HepG2 (cell line): ENCODE data around the gene ASXL1. TPM values are rescaled to one million over a fixed set of nuclear protein-coding genes. Genes with fewer than 3 reads are reported as not detected.

Source experiments
- ATAC-seq: fragments of 200-7000 bp; cut with Tn5 transposase; 3 replicates; pipeline ENCODE4 v1.9.1; 2020; ENCODE audit warnings: mild to moderate bottlenecking, moderate library complexity
- BruUV-seq: library from RNA; stranded (reverse); fragments of 400-500 nt; replicated peaks from 2 replicates; lab custom pipeline; 2021; lab: Mats Ljungman, UMichigan
- CTCF ChIA-PET: fragments of 300-600 bp; formaldehyde crosslinking; extraction: SDS; loops from one replicate; lab custom pipeline; 2021; ENCODE audit warnings: low total read pairs, inconsistent platforms, low intra/inter-chr PET ratio; lab: Yijun Ruan, JAX
- POLR2A ChIA-PET: fragments of 350-600 bp; sonication (Branson Sonifier 250); formaldehyde crosslinking; loops from one replicate; lab custom pipeline; 2020; ENCODE audit warnings: antibody characterized with exemption, inconsistent platforms; lab: Yijun Ruan, JAX
- DNase-seq: peaks from one replicate; pipeline ENCODE4 v3.0.0-alpha.2; 2015; ENCODE audit warnings: low spot score
- FAIRE-seq: peaks from 3 replicates; lab custom pipeline; 2011; peaks lifted over from hg19 to GRCh38; lab: Jason Lieb, UNC
- H2AFZ ChIP-seq: one replicate; pipeline ENCODE4 v1.6.1; 2011; ENCODE audit warnings: low read length, inconsistent platforms
- H3K27ac ChIP-seq: fragments of 300-600 bp; 3 replicates; pipeline ENCODE4 v1.8.0; 2011; ENCODE audit warnings: mixed run types, mild to moderate bottlenecking, mixed read lengths, low read length, inconsistent platforms; ENCODE audit not compliant: insufficient read depth; ENCODE audit errors: extremely low read length
- H3K27me3 ChIP-seq, 2 experiments: fragments of 200-600 bp in 1 of 2; 2 replicates in 1 of 2; 3 replicates in 1 of 2; pipeline versions ENCODE4 v1.6.0 to v1.8.0; 2011; ENCODE audit warnings: low read length in 2 of 2, mild to moderate bottlenecking in 2 of 2, moderate library complexity in 2 of 2, inconsistent platforms in 1 of 2; ENCODE audit not compliant: insufficient read depth in 2 of 2, control insufficient read depth in 1 of 2
- H3K36me3 ChIP-seq, 2 experiments: fragments of 200-600 bp in 1 of 2; replicated peaks in 1 of 2; 2 replicates in 1 of 2; 3 replicates in 1 of 2; pipeline versions ENCODE4 v1.5.1 to v1.8.0; 2011; ENCODE audit warnings: low read length in 2 of 2, inconsistent platforms in 1 of 2; ENCODE audit not compliant: insufficient read depth in 2 of 2, control insufficient read depth in 1 of 2
- H3K4me1 ChIP-seq: 2 replicates; pipeline ENCODE4 v1.5.1; 2012; ENCODE audit warnings: low read length, inconsistent platforms; ENCODE audit not compliant: insufficient read depth
- H3K4me2 ChIP-seq: 2 replicates; pipeline ENCODE4 v1.6.0; 2011; ENCODE audit warnings: low read depth, low read length, inconsistent platforms
- H3K4me3 ChIP-seq, 3 experiments: fragments of 200-600 bp in 1 of 3; sonication (generic), shearing (Covaris generic) in 1 of 3; replicated peaks in 1 of 3; 2 replicates each; pipeline ENCODE4 v1.5.1; 2011 to 2016; ENCODE audit warnings: low read length in 3 of 3, inconsistent platforms in 2 of 3, low read depth in 2 of 3, mild to moderate bottlenecking in 2 of 3, control low read depth in 1 of 3, mixed read lengths in 1 of 3; ENCODE audit not compliant: insufficient read depth in 1 of 3
- H3K79me2 ChIP-seq: one replicate; pipeline ENCODE4 v1.6.1; 2011; ENCODE audit warnings: low read length, inconsistent platforms; ENCODE audit not compliant: insufficient read depth
- H3K9ac ChIP-seq: 2 replicates; pipeline ENCODE4 v1.6.0; 2011; ENCODE audit warnings: mild to moderate bottlenecking, low read depth, low read length, inconsistent platforms; ENCODE audit not compliant: insufficient read depth
- H3K9me3 ChIP-seq: 2 replicates; pipeline ENCODE4 v1.5.1; 2012; ENCODE audit warnings: mild to moderate bottlenecking, low read length
- H4K20me1 ChIP-seq: 2 replicates; pipeline ENCODE4 v1.6.0; 2011; ENCODE audit warnings: inconsistent platforms, mild to moderate bottlenecking, low read length, moderate library complexity; ENCODE audit not compliant: insufficient read depth
- AKAP8 ChIP-seq: sonication (generic); formaldehyde crosslinking; IDR thresholded peaks from 2 replicates; pipeline ENCODE4 v1.5.1; 2020; ENCODE audit warnings: mild to moderate bottlenecking, missing genetic modification reagents
- BHLHE40 ChIP-seq: IDR thresholded peaks from 2 replicates; pipeline ENCODE4 v1.6.1; 2011; ENCODE audit warnings: low read length, improper control_type of control experiment
- MAFF ChIP-seq: IDR thresholded peaks from 2 replicates; pipeline ENCODE4 v1.6.1; 2011; ENCODE audit warnings: low read depth, low read length, improper control_type of control experiment
- MAFK ChIP-seq, 2 experiments: IDR thresholded peaks in 1 of 2; conservative IDR thresholded peaks in 1 of 2; 2 replicates each; pipeline ENCODE4 v1.6.1; 2011; ENCODE audit warnings: improper control_type of control experiment in 2 of 2, low read length in 2 of 2
- RBM22 ChIP-seq: fragments of 200-400 bp; formaldehyde crosslinking; optimal IDR thresholded peaks from 2 replicates; pipeline ENCODE3; 2017; ENCODE audit warnings: mild to moderate bottlenecking, low read length, moderate library complexity
- ZNF503 ChIP-seq: sonication (generic); formaldehyde crosslinking; IDR thresholded peaks from 2 replicates; pipeline ENCODE4 v1.4.0; 2020; ENCODE audit warnings: missing genetic modification reagents
- WGBS: methylation state at CpG from one replicate; pipeline ENCODE4 v1.1.6; 2017; ENCODE audit warnings: low lambda C conversion rate; 5-methylcytosine and 5-hydroxymethylcytosine counted together
- in situ Hi-C: cut with HindIII; loops from 2 replicates; pipeline ENCODE4 v1.10.0; 2017; ENCODE audit warnings: low pct_unique_long_range_greater_than_20kb; ENCODE audit not compliant: extremely low pct_ligation_motif_present
- intact Hi-C: fragments of 100-400 bp; cut with micrococcal nuclease; formaldehyde crosslinking; loops from one replicate; pipeline ENCODE4 v1.10.0; 2022; ENCODE audit not compliant: unreplicated experiment
- polyA plus RNA-seq, 8 experiments: library from polyadenylated mRNA; depleted of rRNA in 3 of 8; stranded (reverse) in 7 of 8; unstranded in 1 of 8; fragments of >200 nt; fragmentation: Illumina TruSeq in 4 of 8; extraction: Trizol in 4 of 8; gene quantifications; 2 replicates each; pipeline versions ENCODE4 v1.2.1 to v1.2.3, GENCODE V29; 2011 to 2016; ENCODE audit warnings: low read depth in 4 of 8, missing spikeins in 1 of 8, mixed read lengths in 1 of 8; ENCODE audit not compliant: insufficient read depth in 1 of 8
- total RNA-seq, 5 experiments: library from RNA; depleted of rRNA; stranded (reverse); fragments of >200 nt; fragmentation: Illumina TruSeq; extraction: Trizol; gene quantifications; 2 replicates each; pipeline ENCODE4 v1.2.3, GENCODE V29; 2016; ENCODE audit warnings: low read depth in 1 of 5

The ASXL1 gene
- total and polyA plus RNA-seq, 2 of the 13 experiments (the other 11 are each of a cell fraction or from before 2014, with no cell fraction given) = 62.1 to 74.8 TPM

- H3K9ac ChIP-seq = no peak overlapping the region
- H3K9me3 ChIP-seq = no peaks in the 10 kb centered on the region
- peaks cover 51% of the 10 kb centered on the region for H4K20me1 ChIP-seq
- no peak for DNase-seq
- ATAC-seq = no peak; the same call in 2 of the 3 replicates
- no peaks in the 10 kb centered on the region for H3K27me3 ChIP-seq
- no peaks in the 10 kb centered on the region for H3K4me1 ChIP-seq
- H3K4me3 ChIP-seq = no peak overlapping the region
- no peak overlapping the region for H2AFZ ChIP-seq
- peaks cover 78% of the 10 kb centered on the region for H3K79me2 ChIP-seq
- ChIA-PET CTCF (no interaction called here), POLR2A (interaction anchor here (1.1 kb wide), 1 partner anchor 57 kb away, joined by 3 read pairs; no protein-coding TSS in a partner anchor)
- no TSS peak for BruUV-seq
- H3K36me3 ChIP-seq = peaks cover 5 to 38% of the 10 kb centered on the region in 2 experiments; a peak in 4 of 5 replicates
- TF ChIP-seq BHLHE40 (no peak), MAFK (conservative IDR thresholded peaks at IDR 0.05 in 1 of 2, IDR thresholded peaks at IDR 0.05 in 1 of 2; ENCODE audit: low read length in 2 of 2) (peak; percentile 76 to 83), MAFF (peak; percentile 71)
- intact Hi-C loops = no loop called here
- 94% methylated on average over 2 of the region's 2 CpGs for WGBS
- no peak for FAIRE-seq
- in situ Hi-C loops = no loop called here
- H3K27ac ChIP-seq = no peak overlapping the region
- H3K4me2 ChIP-seq = no peak overlapping the region
These were observed 57.4 kb downstream of the ASXL1 start for GRCh38 chr20:32415494-32415893.

GRCh38 chr20:32416206-32416605 lies 58.1 kb downstream of the ASXL1 start:
- no peaks in the 10 kb centered on the region for H3K27me3 ChIP-seq
- no peaks in the 10 kb centered on the region for H3K4me1 ChIP-seq
- no peak for ATAC-seq
- peaks cover 51% of the 10 kb centered on the region for H4K20me1 ChIP-seq
- in situ Hi-C loops = no loop called here
- ChIA-PET POLR2A (no interaction called here), CTCF (no interaction called here)
- no peak for FAIRE-seq
- TF ChIP-seq AKAP8 (CRISPR knock-in tag) (no peak), RBM22 (peak; percentile 15), ZNF503 (no peak)
- H3K9me3 ChIP-seq = no peaks in the 10 kb centered on the region
- H3K4me3 ChIP-seq = no peak overlapping the region
- peaks cover 79% of the 10 kb centered on the region for H3K79me2 ChIP-seq
- DNase-seq = no peak
- no TSS peak for BruUV-seq
- H3K36me3 ChIP-seq = peaks cover 5 to 36% of the 10 kb centered on the region in 2 experiments; a peak in 4 of 5 replicates
- H3K9ac ChIP-seq = no peak overlapping the region
- 93% methylated on average over 2 of the region's 2 CpGs for WGBS
- no peak overlapping the region for H3K4me2 ChIP-seq
- intact Hi-C loops = no loop called here
- no peak overlapping the region for H3K27ac ChIP-seq
- no peak overlapping the region for H2AFZ ChIP-seq
